ENCODE data around the gene MTF2.

- TF ChIP-seq, protein P1, sequence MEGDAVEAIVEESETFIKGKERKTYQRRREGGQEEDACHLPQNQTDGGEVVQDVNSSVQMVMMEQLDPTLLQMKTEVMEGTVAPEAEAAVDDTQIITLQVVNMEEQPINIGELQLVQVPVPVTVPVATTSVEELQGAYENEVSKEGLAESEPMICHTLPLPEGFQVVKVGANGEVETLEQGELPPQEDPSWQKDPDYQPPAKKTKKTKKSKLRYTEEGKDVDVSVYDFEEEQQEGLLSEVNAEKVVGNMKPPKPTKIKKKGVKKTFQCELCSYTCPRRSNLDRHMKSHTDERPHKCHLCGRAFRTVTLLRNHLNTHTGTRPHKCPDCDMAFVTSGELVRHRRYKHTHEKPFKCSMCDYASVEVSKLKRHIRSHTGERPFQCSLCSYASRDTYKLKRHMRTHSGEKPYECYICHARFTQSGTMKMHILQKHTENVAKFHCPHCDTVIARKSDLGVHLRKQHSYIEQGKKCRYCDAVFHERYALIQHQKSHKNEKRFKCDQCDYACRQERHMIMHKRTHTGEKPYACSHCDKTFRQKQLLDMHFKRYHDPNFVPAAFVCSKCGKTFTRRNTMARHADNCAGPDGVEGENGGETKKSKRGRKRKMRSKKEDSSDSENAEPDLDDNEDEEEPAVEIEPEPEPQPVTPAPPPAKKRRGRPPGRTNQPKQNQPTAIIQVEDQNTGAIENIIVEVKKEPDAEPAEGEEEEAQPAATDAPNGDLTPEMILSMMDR (IDR thresholded peaks at IDR 0.05) = no peak
- no peak for TF ChIP-seq POLR2A (IDR thresholded peaks at IDR 0.05)
Measured at GRCh38 chr1:93036672-93037071, 42.4 kb upstream of the MTF2 start.
